Measurements from ENCODE around the gene FHOD1.

Gene FHOD1

DNA sequence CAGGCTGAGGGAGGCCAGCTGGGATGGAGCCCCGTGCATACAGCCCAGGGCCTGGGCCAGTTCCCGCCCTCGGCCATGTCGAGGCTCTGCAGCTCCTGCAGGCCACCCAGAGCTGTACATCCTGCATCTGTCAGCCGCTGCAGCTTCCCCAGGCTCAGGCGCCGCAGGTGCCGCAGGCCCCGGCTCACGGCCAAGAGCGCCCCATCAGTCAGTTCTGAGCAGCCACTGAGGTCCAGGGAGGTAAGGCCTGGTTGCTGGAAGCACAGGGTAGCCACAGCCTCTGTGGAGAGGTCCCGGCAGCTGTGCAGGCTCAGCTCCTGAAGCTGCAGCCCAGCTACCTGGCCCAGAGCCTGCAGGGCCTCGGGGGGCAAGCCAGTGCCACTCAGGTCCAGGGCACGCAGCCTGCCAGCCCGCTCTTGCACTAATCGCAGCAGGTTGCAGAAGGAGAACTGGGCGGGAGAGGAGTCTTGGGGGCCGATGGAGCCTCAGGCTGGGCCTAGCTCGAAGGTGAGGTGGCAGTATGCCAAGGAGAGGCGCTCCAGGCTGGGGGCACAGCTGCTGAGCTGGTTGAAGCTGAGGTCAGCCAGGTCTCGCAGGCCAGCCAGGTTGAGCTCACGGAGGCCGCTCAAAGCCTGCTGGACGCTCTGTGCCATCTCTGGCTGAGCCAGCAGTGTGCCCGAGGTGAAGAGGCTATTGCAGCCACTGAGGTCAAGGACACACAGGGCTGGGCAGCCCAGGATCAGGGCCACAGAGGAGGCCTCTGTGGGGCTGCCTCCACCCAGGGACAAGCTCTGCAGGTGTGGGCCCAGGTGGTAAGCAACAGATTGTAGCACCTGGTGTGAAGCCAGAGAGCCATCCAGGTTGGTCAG, 37.0 kb downstream of the FHOD1 start:
- DNase-seq (ENCODE audit: low read depth in 2 of 2, low spot score in 1 of 2): no peak

DNA sequence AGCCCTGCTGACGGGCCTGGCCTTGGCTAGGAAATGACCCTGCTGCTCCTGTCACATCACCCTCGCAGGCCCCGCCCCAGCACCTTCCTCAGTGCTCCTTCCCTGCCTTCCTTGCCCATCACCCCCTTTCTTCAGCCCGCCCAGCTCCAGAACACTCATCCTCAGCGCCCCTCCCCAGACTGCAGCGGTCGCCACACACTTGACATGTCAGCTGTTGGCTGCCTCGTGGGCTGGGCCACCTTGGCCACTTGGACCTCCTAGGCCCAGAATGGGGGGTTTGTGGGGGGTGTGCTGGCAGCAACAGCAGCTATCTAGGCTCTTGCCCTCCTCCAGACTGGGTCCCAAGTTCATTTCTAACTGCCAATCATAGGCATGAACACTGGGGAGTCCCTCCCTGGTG, 37.7 kb downstream of the FHOD1 start:
- DNase-seq (ENCODE audit: low read depth in 2 of 2, low spot score in 1 of 2): no peak

GRCh38 chr16:67208154-67208896, 39.0 kb downstream of the FHOD1 start:
- no peak for DNase-seq (ENCODE audit: low read depth in 2 of 2, low spot score in 1 of 2)

- no peak for DNase-seq (ENCODE audit: low read depth in 2 of 2, low spot score in 1 of 2)
Measured at GRCh38 chr16:67207249-67208091, 39.8 kb downstream of the FHOD1 start.

DNA sequence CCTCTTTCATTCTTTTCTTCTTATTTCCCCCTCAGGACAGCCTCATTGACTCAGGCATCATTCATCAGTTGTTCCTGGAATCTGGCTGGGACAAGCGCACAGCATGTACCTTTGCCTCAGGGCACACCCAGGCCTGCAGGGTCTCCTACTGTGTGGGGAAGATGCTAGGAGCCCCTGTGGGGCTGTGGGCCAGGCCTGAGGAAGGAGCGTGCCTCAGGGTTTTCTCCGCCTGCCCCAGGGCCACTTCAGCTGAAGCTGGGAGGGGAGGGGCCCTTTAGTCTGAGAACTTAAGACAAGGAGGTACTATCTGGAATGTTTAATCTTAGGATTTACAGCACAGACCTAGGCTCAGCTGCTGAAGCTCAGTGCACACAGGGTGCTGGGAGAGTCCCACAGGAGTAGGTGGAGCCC, 40.4 kb downstream of the FHOD1 start:
- DNase-seq (ENCODE audit: low read depth in 2 of 2, low spot score in 1 of 2): no peak

GRCh38 chr16:67206129-67206837, 41.0 kb downstream of the FHOD1 start:
- no peak for DNase-seq (ENCODE audit: low read depth in 2 of 2, low spot score in 1 of 2)

DNA sequence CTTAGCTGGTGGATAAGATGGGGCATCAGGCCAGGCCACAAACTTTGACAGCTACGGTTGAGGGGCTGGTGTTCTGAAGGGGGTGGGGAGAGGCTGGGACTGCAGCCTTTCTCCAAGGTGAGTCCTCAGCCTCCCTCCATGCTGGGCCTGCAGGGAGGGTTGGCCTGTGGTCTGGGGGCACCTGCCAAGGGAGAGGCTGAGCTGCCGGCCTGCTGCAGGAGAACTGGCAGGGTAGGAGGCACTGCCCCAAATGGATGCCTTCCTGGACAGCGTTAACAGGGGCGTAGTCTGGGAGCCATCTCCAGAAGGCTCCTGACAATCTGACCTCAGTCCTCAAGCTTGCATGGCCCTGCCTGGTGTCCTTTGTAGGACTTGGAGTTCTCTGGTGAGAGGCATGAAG, 43.2 kb downstream of the FHOD1 start:
- DNase-seq (ENCODE audit: low read depth in 2 of 2, low spot score in 1 of 2): no peak

DNA sequence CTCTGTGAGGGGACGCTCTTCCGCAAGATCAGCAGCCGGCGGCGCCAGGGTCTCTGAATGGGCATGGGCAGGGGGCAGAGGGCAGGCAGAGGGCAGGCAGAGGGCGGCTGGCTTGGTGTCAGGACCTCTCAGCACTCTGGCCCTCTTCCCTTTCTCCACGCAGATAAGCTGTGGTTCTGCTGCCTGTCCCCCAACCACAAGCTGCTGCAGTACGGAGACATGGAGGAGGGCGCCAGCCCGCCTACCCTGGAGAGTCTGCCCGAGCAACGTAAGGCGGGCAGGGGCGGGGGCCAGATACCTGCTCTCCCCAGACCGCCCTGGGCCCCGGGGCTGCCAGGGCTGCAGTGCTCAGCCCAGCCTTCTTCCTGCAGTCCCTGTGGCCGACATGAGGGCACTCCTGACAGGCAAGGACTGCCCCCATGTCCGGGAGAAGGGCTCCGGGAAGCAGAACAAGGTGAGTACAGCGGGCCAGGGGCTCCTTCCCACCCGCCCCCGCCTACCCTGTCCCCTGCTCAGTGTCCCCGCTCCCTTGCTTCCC, 44.3 kb downstream of the FHOD1 start:
- no peak for DNase-seq (ENCODE audit: low read depth in 2 of 2, low spot score in 1 of 2)

DNA sequence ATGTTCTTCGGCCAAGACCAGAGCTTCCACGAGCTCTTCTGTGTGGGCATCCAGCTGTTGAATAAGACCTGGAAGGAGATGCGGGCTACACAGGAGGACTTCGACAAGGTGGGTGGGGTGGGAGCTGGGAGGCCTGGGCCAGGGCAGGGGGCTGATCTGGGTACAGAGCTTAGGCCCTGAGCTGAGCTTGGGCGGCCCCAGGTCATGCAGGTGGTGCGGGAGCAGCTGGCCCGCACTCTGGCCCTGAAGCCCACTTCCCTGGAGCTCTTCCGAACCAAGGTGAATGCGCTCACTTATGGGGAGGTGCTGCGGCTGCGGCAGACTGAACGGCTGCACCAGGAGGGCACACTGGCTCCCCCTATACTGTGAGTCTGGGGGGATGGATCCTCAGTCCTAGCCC, 44.9 kb downstream of the FHOD1 start:
- no peak for DNase-seq (ENCODE audit: low read depth in 2 of 2, low spot score in 1 of 2)

DNA sequence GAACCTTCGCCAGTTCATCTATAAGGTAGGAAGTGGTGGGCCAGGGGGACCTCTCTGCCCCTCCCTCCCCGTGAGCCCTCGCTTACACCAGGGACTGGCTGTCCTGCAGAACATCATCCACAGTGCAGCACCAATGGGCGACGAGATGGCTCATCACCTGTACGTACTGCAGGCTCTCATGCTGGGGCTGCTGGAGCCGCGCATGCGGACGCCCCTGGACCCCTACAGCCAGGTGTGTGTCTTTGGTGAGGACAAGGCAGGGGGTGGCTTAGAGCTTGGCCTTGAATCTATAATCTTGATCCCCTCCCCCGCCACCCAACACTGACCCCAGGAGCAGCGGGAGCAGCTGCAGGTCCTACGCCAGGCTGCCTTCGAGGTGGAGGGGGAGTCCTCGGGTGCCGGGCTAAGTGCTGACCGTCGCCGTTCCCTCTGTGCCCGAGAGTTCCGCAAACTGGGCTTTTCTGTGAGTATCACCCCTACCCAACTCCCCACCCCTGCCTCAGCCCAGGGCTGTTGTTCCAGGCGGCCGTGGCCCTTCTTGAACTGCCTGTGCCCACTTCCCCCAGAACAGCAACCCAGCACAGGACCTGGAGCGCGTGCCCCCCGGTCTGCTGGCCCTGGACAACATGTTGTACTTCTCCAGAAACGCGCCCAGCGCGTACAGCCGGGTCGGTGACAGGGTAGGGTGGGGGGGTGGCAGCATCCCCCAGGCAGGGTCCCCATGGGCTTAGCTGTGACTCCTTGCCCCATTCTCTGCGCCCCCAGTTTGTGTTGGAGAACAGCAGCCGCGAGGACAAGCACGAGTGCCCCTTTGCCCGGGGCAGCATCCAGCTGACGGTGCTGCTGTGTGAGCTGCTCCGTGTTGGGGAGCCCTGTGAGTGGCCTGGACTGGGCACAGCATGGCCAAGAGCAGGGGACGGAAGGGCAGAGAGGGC, 45.6 kb downstream of the FHOD1 start:
- no peak for DNase-seq (ENCODE audit: low read depth in 2 of 2, low spot score in 1 of 2)

- DNase-seq (ENCODE audit: low read depth in 2 of 2, low spot score in 1 of 2): no peak
Measured at GRCh38 chr16:67200491-67200890, 46.8 kb downstream of the FHOD1 start.

GRCh38 chr16:67199808-67200198, 47.5 kb downstream of the FHOD1 start:
- DNase-seq (ENCODE audit: low read depth in 2 of 2, low spot score in 1 of 2): no peak

GRCh38 chr16:67199011-67199807, 48.1 kb downstream of the FHOD1 start, which contains the start of gene ELMO3:
TSS of gene ELMO3 (plus strand) at chr16:67199131. CDS start at chr16:67199327, 196 bp downstream.
- no peak for DNase-seq (ENCODE audit: low read depth in 2 of 2, low spot score in 1 of 2)

DNA sequence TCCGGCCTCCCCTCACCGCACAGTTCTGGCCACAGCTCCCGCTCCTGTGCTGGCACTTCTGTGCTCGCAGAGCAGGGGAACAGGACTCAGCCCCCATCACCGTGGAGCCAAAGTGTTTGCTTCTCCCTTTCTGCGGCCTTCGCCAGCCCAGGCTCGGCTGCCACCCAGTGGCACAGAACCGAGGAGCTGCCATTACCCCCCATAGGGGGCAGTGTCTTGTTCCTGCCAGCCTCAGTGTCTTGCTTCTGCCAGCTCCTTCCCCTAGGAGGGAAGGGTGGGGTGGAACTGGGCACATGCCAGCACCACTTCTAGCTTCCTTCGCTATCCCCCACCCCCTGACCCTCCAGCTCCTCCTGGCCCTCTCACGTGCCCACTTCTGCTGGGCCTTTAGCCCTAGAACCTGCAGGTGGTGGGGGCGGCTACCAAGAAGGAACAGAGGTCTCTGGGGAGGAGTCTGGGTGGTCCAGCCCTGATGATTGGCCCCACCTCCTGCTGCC, 49.0 kb downstream of the FHOD1 start:
- no peak for DNase-seq (ENCODE audit: low read depth in 2 of 2, low spot score in 1 of 2)

DNA sequence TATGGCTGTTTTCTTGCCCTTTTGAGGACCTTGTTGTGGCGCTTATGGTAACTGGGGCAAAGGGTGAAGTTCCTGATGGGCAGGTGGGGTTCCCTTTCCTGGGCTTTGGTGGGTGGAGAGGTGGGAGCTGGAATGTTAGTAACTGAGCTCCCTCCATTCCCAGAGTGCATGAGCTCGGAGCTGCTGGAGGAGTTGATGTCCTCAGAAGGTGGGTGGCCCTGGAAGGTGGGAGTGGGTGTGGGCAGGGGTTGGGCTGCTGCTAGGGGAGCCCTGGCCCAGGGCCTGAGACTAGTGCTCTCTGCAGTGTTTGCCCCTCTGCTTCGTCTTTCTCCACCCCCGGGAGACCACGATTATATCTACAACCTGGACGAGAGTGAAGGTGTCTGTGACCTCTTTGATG, 49.6 kb downstream of the FHOD1 start:
- DNase-seq (ENCODE audit: low read depth in 2 of 2, low spot score in 1 of 2): no peak

DNA sequence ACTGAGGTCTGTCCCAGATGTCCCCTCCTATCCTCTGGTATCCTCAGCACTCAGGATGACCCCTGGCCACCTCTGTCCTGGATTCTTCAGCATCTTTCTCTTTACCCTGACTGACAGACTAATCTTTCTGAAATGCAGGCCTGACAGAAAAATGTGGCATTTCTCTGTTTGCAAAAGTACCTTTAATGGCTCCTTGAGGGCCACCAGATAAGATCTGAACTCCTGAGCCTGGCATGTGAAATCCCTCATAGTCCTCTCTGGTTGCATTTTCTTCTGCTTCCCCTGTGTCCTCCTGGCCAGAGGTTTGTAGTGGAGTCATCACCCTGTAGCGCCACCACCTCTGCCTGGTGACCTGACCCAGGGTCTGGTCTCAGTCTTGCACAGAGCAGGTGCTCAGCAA, 50.4 kb downstream of the FHOD1 start:
- DNase-seq (ENCODE audit: low read depth in 2 of 2, low spot score in 1 of 2): no peak

GRCh38 chr16:67195676-67196075, 51.6 kb downstream of the FHOD1 start:
- DNase-seq (ENCODE audit: low read depth in 2 of 2, low spot score in 1 of 2): no peak

GRCh38 chr16:67194260-67194659, 53.0 kb downstream of the FHOD1 start:
- no peak for DNase-seq (ENCODE audit: low read depth in 2 of 2, low spot score in 1 of 2)

Data from stimulated activated CD8-positive, alpha-beta memory T cell treated with anti-CD3 and anti-CD28 coated beads, Interleukin-4, amount 100 ng/mL, for 4 hours (primary cell).